Endothelial cell (in vitro differentiated cells): ENCODE measurements around the gene CDK13. TPM values are rescaled to one million over a fixed set of nuclear protein-coding genes. Genes with fewer than 3 reads are reported as not detected.

ENCODE experiments used
- DNase-seq: peaks from one replicate; pipeline ENCODE4 v3.0.0; 2021; ENCODE audit warnings: low spot score
- H3K27ac Mint-ChIP-seq: one replicate; pipeline ENCODE4 v1.8.0; 2021; ENCODE audit warnings: mixed read lengths, inconsistent platforms; ENCODE audit not compliant: unreplicated experiment
- H3K27me3 Mint-ChIP-seq: one replicate; pipeline ENCODE4 v1.8.0; 2021; ENCODE audit warnings: mild to moderate bottlenecking, moderate library complexity, mixed read lengths, inconsistent platforms; ENCODE audit not compliant: unreplicated experiment
- H3K36me3 Mint-ChIP-seq: one replicate; pipeline ENCODE4 v1.8.0; 2021; ENCODE audit warnings: mild to moderate bottlenecking, low read depth, mixed read lengths, inconsistent platforms; ENCODE audit not compliant: unreplicated experiment
- H3K4me1 Mint-ChIP-seq: one replicate; pipeline ENCODE4 v1.8.0; 2021; ENCODE audit warnings: mild to moderate bottlenecking, mixed read lengths, inconsistent platforms; ENCODE audit not compliant: unreplicated experiment
- H3K4me3 Mint-ChIP-seq: one replicate; pipeline ENCODE4 v1.8.0; 2021; ENCODE audit warnings: mild to moderate bottlenecking, mixed read lengths, inconsistent platforms; ENCODE audit not compliant: unreplicated experiment
- H3K9me3 Mint-ChIP-seq: one replicate; pipeline ENCODE4 v1.8.0; 2021; ENCODE audit warnings: mixed read lengths, inconsistent platforms; ENCODE audit not compliant: unreplicated experiment
- CTCF ChIP-seq: fragments of 200-600 bp; sonication (generic); IDR thresholded peaks from one replicate; pipeline ENCODE4 v1.5.0; 2021; ENCODE audit warnings: antibody characterized with exemption; ENCODE audit not compliant: unreplicated experiment
- total RNA-seq: library from RNA; stranded (reverse); fragmentation: NEBNext Ultra II Directional; extraction: Animal tissue kit (Norgen Biotek cat#: 25700); gene quantifications from one replicate; pipeline ENCODE4 v1.2.1, GENCODE V29; 2021; ENCODE audit not compliant: unreplicated experiment

Gene CDK13
- total RNA-seq, 1 donor from 2014 or later: 52.9 TPM

- Mint-ChIP-seq H3K36me3 (peaks cover 12% of the 10 kb centered on the region), H3K9me3 (no peaks in the 10 kb centered on the region), H3K4me1 (peaks cover 27% of the 10 kb centered on the region), H3K27ac (peak overlapping the region; percentile 93), H3K27me3 (peaks cover 16% of the 10 kb centered on the region), H3K4me3 (peak overlapping the region; percentile 100)
- DNase-seq: peak; percentile 71
- no peak for TF ChIP-seq CTCF
Measured at GRCh38 chr7:39951226-39952194, 1.5 kb downstream of the CDK13 start.

GRCh38 chr7:39952374-39952773 is 2.3 kb downstream of the CDK13 start:
- DNase-seq: no peak
- TF ChIP-seq CTCF: no peak
- Mint-ChIP-seq H3K36me3 (peaks cover 12% of the 10 kb centered on the region), H3K9me3 (no peaks in the 10 kb centered on the region), H3K4me3 (peak overlapping the region; percentile 100), H3K27ac (peak overlapping the region; percentile 93), H3K4me1 (peaks cover 30% of the 10 kb centered on the region), H3K27me3 (peaks cover 16% of the 10 kb centered on the region)

GRCh38 chr7:39952803-39953202 is 2.7 kb downstream of the CDK13 start:
- Mint-ChIP-seq H3K4me3 (peak overlapping the region; percentile 87), H3K27me3 (peaks cover 16% of the 10 kb centered on the region), H3K36me3 (peaks cover 12% of the 10 kb centered on the region), H3K4me1 (peaks cover 30% of the 10 kb centered on the region), H3K9me3 (no peaks in the 10 kb centered on the region), H3K27ac (no peak overlapping the region)
- no peak for TF ChIP-seq CTCF
- DNase-seq: no peak

- peaks cover 17% of the 10 kb centered on the region for H3K4me1 Mint-ChIP-seq
- no peak overlapping the region for H3K27ac Mint-ChIP-seq
- H3K27me3 Mint-ChIP-seq: peaks cover 6% of the 10 kb centered on the region
Measured at GRCh38 chr7:39954694-39955093, 4.6 kb downstream of the CDK13 start.

More at GRCh38 chr7:39954694-39955093, 4.6 kb downstream of the CDK13 start:
- H3K9me3 Mint-ChIP-seq: no peaks in the 10 kb centered on the region
- peaks cover 6% of the 10 kb centered on the region for H3K36me3 Mint-ChIP-seq
- TF ChIP-seq CTCF: no peak
- H3K4me3 Mint-ChIP-seq: peak overlapping the region; percentile 29
- DNase-seq: no peak
